Measurements from ENCODE around the gene TSPOAP1. TPM values are rescaled to one million over a fixed set of nuclear protein-coding genes. Genes with fewer than 3 reads are reported as not detected.

TSPOAP1 gene
- total and polyA plus RNA-seq, 8 donors = 6.5 to 68.8 (median 11.6) TPM; not detected in 1

DNA sequence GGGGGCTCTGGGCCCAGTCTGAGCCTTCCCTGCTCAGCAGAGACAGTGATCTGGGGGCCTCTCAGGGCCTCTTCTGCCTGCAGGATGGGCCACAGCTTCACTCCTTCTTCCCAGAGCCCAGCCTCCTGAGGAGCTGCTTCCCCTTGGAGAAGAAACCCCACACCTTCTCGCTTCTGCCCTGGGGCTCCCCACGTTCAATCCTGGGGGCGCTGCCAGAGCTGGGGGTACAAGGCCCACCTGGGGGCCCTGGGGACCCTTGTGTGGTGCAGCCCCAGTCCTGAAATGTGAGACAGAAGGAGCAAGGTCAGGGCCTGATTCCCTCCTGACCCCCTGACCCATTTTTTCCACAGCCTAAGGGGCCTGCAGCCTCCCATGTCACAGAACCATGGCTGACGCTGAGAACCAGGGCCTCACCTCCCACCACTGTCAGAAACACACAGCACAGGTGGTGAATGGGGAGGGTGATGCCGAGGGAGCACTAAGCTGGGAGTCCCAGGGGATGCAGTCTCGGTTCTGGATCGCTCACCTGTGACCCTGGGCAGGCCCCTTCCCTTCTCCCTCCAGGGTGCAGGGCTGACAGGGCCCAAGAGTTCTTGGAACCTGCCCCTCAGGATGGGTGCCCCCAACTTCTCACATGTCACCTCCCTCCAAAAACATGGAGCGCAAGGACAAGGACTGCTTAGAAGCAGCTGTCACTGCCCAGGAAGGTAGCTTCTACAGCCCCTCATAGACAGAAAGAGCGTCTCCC, 26.2 kb downstream of the TSPOAP1 start:
- H3K9me3 ChIP-seq = peaks cover 0 to 4% (median 0%) of the 10 kb centered on the region in 4 donors

DNA sequence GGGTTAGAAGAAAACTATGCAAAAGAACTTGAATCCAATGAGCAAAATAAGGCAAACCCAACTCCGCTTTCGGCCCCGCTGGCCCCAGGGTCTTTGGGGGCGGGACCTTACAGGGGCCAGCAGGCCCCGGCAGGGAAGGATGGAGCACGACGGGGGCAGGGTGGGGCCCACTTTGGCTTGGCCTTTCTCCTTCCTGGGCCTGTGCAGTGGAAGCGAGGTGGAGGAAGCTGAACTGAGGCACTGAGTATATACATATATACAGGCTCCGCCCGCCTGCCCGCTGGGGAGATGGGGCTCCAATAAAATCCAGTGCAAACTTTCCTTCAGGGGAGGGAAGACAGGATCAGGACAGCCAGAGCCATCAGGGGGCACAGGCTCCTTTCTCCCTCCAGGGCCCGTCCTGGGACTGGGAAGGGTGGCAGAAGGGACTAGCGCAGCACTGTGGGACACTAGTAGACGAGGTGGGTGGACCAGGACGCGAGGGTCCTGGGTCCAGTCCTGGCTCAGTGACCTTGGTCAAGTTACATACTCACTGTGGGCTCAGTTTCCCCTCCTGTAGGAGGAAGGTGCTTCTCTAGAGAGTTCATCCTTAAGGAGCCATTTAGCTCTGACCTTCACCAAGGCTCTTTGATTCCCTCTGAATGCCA, 27.0 kb downstream of the TSPOAP1 start:
- DNase-seq = peak in 1 of 2 donors; percentile 9
- Histone ChIP-seq H3K36me3 (peaks cover 0 to 17% (median 3%) of the 10 kb centered on the region in 4 donors), H3K4me3 (no peak overlapping the region), H3K27ac (no peak overlapping the region), H3K27me3 (no peaks in the 10 kb centered on the region), H3K4me1 (peaks cover 0 to 8% (median 0%) of the 10 kb centered on the region in 4 donors), H3K9me3 (peaks cover 0 to 4% (median 0%) of the 10 kb centered on the region in 4 donors)
- TF ChIP-seq POLR2AphosphoS5 (IDR thresholded peaks at IDR 0.05) = no peak
- TF ChIP-seq, protein P1, sequence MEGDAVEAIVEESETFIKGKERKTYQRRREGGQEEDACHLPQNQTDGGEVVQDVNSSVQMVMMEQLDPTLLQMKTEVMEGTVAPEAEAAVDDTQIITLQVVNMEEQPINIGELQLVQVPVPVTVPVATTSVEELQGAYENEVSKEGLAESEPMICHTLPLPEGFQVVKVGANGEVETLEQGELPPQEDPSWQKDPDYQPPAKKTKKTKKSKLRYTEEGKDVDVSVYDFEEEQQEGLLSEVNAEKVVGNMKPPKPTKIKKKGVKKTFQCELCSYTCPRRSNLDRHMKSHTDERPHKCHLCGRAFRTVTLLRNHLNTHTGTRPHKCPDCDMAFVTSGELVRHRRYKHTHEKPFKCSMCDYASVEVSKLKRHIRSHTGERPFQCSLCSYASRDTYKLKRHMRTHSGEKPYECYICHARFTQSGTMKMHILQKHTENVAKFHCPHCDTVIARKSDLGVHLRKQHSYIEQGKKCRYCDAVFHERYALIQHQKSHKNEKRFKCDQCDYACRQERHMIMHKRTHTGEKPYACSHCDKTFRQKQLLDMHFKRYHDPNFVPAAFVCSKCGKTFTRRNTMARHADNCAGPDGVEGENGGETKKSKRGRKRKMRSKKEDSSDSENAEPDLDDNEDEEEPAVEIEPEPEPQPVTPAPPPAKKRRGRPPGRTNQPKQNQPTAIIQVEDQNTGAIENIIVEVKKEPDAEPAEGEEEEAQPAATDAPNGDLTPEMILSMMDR (IDR thresholded peaks at IDR 0.05) = no peak
- TF ChIP-seq POLR2A (IDR thresholded peaks at IDR 0.05) = no peak
- no peak for TF ChIP-seq EP300 (IDR thresholded peaks at IDR 0.05)
- WGBS, 5 donors = 79 to 92% (median 84%) methylated on average over 16 of the region's 16 CpGs
- intact Hi-C loops (cut with DNase I; ENCODE audit: low total_unique reads) = no loop called here

More for the DNA sequence above, 26.2 kb downstream of the TSPOAP1 start:
- Histone ChIP-seq H3K27me3 (no peaks in the 10 kb centered on the region), H3K4me3 (no peak overlapping the region), H3K4me1 (peaks cover 0 to 8% (median 0%) of the 10 kb centered on the region in 4 donors), H3K36me3 (peaks cover 0 to 21% (median 5%) of the 10 kb centered on the region in 4 donors), H3K27ac (no peak overlapping the region)
- WGBS, 5 donors = 87 to 96% (median 94%) methylated on average over 6 to 9 of the region's 9 CpGs
- TF ChIP-seq POLR2AphosphoS5 (IDR thresholded peaks at IDR 0.05) (no peak), POLR2A (IDR thresholded peaks at IDR 0.05) (no peak), EP300 (IDR thresholded peaks at IDR 0.05) (no peak)
- TF ChIP-seq, protein P1 (IDR thresholded peaks at IDR 0.05) = no peak
- peak in 1 of 2 donors; percentile 16 for DNase-seq
- intact Hi-C loops (cut with DNase I; ENCODE audit: low total_unique reads) = no loop called here

- no peak for TF ChIP-seq EP300 (IDR thresholded peaks at IDR 0.05)
- TF ChIP-seq POLR2AphosphoS5 (IDR thresholded peaks at IDR 0.05) = no peak
- TF ChIP-seq, protein P1 (IDR thresholded peaks at IDR 0.05) = no peak
- TF ChIP-seq POLR2A (IDR thresholded peaks at IDR 0.05) = no peak
- H3K4me3 ChIP-seq = no peak overlapping the region
- H3K9me3 ChIP-seq = peaks cover 0 to 4% (median 0%) of the 10 kb centered on the region in 4 donors
- intact Hi-C loops (cut with DNase I; ENCODE audit: low total_unique reads) = no loop called here
- peak in 1 of 2 donors; percentile 9 for DNase-seq
- H3K27ac ChIP-seq = no peak overlapping the region
- H3K4me1 ChIP-seq = peaks cover 0 to 8% (median 0%) of the 10 kb centered on the region in 4 donors
- no peaks in the 10 kb centered on the region for H3K27me3 ChIP-seq
- peaks cover 0 to 17% (median 3%) of the 10 kb centered on the region in 4 donors for H3K36me3 ChIP-seq
- 68 to 90% (median 84%) methylated on average over 6 of the region's 6 CpGs for WGBS, 5 donors
Measured at GRCh38 chr17:58300336-58300735, 28.3 kb downstream of the TSPOAP1 start.

DNA sequence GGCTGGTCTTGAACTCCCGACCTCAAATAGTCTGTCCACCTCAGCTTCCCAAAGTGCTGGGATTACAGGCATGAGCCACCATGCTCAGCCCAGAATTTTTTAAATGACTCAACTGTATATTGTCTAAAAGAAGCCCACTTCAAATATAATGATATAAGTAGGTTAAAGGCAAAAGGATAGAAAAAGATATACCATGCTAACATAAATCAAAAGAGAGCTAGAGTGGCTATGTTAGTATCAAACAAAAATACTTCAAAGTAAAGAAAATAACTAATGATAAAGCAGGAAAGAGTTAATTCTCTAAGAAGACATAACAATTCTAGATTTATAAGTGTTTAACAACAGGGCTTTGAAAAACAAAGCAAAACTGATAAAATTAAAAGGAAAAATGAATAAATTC, 34.6 kb downstream of the TSPOAP1 start:
- H3K27me3 ChIP-seq = peaks cover 0 to 26% (median 0%) of the 10 kb centered on the region in 3 donors
- no peaks in the 10 kb centered on the region for H3K4me1 ChIP-seq
- H3K27ac ChIP-seq = no peak overlapping the region
- intact Hi-C loops (cut with DNase I; ENCODE audit: low total_unique reads) = no loop called here
- H3K9me3 ChIP-seq = peaks cover 0 to 3% (median 0%) of the 10 kb centered on the region in 4 donors
- 82 to 96% (median 92%) methylated on average over 1 of the region's 1 CpG for whole genome bisulfite sequencing, 5 donors
- H3K36me3 ChIP-seq = no peaks in the 10 kb centered on the region
- H3K4me3 ChIP-seq = no peak overlapping the region
- TF ChIP-seq, protein P1 (IDR thresholded peaks at IDR 0.05) = no peak
- TF ChIP-seq POLR2A (IDR thresholded peaks at IDR 0.05) = no peak
- DNase-seq = no peak
